Inferior parietal cortex (tissue), 1 donor: ENCODE measurements around the gene TMEM203.
A peak's percentile ranks its signal among the peaks of the same experiment; 100 is the strongest.

Source experiments
- DNase-seq: peaks from one replicate; pipeline ENCODE4 v3.0.0-alpha.2; 2016; ENCODE audit errors: extremely low spot score

Gene TMEM203

GRCh38 chr9:137230705-137231371 lies 25.4 kb upstream of the TMEM203 start, which contains the start of gene SLC34A3:
TSS of gene SLC34A3 (plus strand) at chr9:137230901. CDS start at chr9:137231703, 802 bp downstream.
- DNase-seq, result no peak

- no peak for DNase-seq
Measured at GRCh38 chr9:137229903-137230704, 24.7 kb upstream of the TMEM203 start.

- no peak for DNase-seq
Measured at GRCh38 chr9:137228968-137229896, 23.8 kb upstream of the TMEM203 start.

GRCh38 chr9:137228506-137228967 lies 23.1 kb upstream of the TMEM203 start:
- no peak for DNase-seq

GRCh38 chr9:137227853-137228505 lies 22.5 kb upstream of the TMEM203 start:
- DNase-seq, result no peak

DNA sequence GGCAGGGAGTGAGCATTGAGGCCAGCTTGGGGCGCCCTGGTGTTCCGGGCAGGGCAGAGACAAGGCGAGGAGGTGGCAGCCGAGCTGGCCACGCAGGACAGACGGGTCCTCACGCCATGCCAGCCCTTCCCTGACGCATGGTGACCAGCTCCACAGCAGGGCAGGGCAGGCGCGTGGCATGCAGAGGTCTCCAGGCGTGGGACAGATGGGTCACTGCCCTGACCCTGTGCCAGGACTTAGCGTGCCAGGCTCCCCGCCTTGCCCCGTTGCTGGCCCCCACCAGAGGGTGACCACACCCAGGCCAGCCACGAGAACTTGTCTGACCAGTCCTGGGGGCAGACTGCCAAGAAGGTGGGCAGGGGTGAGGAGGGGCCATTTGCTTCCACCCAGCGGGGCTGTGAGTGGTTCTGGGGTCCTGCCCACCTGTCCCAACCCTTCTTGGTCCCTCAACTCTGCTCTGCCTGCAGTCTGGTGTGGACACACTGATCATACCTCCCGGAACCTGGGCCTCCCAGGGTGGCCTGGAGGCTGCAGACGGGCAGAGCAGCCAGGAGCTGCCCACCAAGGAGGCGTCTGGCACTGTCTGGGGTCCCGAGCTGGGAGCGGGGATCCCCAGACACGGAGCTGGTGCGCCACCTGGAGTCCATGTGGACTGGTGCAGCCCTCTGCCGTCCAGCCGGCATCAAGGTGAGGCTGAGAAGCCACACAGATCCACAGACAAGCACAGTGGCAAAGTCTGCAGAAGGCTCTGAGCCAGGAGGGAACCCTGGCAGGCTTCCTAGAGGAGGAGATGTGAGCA lies 21.8 kb upstream of the TMEM203 start, which contains the start of gene RNF224:
RNF224 (plus strand) TSS at position 449 of the 799 bp plus-strand sequence. CDS start 834 bp downstream, outside the sequence.
- peak; percentile 68 for DNase-seq

DNA sequence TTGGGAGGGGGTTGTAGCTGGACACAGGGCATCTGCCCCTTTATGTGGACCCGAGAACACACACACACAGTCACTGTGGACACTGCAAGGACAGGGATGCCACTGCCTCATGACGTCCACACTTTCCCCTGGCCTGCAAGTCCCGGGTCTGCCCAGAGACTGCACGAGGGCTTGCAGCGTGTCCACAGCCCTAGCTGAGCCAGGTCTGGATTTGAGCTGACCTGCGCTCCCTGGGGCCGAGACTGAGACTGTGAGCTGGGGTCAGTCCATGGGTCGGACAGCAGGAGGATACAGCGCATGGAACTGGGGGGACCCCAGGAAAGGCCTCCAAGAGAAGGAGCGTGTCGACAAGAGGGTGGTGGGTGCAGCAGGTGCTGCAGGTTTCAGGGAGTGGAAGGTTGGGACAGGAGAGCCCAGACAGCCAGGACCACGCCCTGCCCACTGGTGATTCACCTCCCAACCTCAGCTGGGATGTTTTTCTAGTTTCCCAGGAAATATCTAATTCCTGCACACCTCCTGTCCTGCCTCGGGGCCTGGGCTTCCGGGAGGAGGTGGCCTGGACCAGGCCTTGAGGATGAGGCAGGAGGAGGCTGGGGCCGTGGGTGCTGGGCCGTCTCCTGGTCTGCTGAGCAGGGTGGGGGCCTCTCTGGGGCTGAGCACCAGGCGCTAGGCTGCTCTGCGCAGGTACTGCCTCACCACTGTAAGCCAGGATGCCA lies 21.0 kb upstream of the TMEM203 start:
- no peak for DNase-seq

GRCh38 chr9:137225699-137226331 lies 20.4 kb upstream of the TMEM203 start:
- no peak for DNase-seq

GRCh38 chr9:137224830-137225694 lies 19.6 kb upstream of the TMEM203 start, which contains the start of gene CYSRT1:
TSS of gene CYSRT1 (plus strand) at chr9:137225174. CDS start at chr9:137225622, 448 bp downstream.
- DNase-seq, result no peak

DNA sequence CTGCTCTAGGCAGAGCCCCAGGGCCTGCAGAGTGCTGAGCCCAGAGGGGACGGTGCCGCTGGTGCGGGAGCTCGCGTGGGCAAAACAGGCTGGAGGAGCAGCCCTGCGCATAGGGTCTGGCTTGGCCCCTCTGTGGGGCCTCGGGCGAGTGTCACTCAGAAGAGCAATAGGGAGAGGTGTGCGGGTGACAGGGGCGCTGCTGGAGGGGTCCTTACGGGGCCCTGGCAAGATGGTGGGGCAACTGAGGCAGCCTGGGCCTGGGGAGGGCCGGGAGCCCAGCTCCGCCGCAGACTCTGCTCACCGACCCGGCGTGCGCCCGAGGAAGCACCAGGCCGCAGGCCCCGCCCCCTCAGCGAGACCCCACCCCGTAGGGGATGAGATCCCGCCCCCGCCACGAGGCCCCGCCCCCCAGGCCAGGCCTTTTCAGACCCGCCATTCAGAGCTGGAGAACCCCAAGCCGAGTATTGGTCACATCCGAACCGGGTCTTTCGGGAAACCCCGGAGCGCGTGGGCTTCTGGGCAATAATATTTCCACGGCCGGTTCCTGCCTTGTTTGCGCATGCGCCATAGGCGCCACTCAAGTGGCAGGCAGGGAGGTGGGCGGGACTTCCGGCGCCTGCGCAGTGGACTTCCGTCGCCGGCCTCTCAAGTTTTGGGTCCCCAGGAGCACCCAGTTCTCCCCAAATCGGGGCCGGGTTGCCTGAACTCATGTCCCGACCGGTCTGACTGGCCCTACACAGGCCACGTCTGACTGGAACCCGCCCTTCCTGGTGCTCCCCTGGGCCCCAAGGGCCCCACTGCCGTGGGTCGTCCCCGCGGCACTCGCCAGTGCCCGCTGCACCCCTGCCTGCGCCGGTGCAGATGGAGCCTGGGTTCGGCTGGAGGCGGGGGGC lies 17.9 kb upstream of the TMEM203 start:
- DNase-seq, result peak; percentile 97

DNA sequence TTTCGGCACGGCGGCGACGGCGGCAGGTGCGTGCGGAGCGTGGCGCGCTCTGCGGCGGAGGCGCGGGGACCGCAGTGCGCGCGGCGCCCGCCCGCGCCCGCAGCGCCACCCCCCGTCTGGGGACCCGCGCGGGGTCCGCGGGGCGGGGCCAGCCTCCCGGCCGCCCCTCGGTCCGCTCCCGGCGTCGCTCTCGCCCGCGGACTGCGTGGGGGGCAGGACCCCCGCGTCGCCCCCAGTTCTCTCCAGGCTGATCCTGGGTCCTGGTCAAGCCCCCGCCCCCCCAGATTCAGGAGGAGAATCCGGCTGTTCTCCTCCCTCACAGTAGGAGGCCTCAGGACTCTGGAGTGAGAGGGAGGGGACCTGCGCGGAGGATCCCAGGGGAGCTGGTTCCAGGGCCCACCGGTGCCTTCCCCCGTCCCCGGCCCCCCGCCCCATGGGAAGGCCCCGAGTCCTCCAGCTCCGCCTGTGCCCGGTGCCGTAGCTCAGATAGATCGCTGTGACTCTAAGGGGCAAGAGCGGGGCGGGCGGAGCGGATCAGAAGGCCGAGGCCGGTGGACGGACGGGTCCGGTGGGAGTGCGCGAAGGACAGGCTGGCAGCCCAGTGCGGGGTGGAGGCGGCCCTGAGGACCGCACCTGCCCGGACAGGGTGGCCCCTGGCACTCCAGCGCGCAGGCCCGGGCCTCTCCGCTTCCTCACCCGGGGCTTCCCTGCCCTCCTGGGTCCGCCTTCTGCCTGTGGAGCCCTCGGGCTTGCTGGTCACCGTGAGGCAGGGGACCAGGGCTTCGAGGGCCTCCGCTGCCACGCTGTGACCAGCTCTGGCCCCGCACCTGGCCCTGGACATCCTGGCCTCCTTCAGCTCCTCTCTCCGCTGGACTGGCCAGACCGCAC lies 17.0 kb upstream of the TMEM203 start, which contains the start of gene RNF208:
RNF208 (minus strand) TSS at position 51 of the 888 bp plus-strand sequence. CDS start 1,028 bp downstream, outside the sequence.
- DNase-seq, result no peak

DNA sequence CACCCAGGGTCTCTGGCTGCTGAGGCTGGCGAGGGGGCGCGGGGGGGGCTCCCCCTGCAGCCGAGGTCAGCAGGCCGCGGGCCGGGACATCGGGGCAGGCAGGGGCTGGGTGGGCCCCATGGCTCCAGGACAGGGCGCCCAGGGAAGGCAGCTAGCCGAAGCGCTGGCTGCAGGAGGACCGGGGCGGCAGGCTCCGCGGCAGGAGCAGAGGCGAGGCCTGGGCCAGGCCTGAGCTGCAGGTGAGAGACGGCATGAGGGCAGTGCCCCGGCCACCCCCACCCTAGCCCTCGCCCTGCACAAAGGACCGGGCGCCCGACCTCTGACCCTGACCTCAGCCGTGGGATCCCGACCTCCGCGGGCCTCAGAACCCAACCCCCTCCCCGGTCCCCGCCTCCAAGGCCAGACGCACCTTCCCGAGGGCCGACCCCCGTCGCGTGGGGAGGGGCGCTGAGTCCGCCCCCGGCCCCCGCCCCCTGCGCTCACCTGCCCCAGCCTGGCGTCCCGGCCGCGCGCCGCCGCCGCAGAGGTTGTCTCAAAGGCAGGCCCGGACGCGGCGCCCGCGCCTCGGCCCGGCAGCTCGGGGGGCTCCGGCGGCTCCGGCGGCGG lies 16.2 kb upstream of the TMEM203 start:
- DNase-seq, result no peak

DNA sequence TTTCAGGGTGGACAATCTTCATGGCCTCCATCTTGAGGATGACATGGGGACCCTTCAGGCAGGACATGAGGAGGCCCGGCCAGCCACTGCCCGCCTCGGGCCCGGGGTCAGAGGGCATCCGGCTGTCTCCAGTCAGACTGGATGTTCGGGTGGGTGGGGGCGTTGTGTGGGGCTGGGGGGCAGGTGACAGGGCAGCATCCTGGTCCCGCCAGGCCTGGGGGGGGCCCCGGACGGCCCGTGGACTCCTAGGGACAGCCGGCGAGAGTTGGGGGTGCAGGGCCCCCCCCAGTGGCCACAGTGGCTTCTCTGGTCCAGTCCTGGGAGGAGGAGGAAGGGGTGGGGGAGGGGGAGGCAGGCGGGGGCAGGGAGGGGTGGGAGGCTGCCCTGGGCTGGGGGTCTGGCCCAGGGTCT lies 15.7 kb upstream of the TMEM203 start:
- DNase-seq, result no peak

DNA sequence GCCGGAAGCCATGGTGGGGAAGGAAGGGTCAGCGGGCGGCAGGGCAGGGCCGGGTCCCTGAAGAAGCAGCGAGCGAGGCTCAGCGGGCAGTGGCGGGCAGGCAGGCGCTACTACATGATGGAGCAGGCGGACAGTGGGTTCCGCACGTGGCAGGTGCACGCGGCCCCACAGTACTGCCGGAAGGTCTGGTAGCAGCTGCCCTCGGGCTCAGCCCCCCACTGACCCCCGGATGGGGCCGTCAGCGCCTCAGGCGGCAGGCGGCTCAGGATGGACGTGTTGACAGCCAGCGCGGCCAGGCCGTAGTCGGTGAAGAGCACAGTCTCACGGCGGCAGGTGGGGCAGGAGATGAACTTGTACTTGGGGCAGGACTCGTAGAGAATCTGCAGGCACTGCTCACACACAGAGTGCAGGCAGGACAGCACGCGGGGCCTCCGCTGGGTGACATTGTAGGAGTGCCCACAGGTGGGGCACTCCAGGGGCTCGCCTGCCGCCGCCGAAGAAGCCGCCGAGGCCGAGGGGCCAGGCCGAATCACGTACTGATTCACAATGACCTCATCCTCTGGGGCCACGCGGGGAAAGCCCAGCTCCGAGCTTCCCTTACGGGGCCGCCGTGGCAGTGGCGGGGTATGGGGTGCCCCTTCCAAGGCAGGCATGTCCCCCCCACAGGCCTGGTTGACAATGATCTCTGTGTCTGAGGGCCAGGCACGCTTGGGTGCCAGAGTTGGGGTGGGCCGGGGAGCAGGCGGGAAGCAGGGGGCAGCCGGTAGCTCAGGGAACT lies 15.1 kb upstream of the TMEM203 start:
- DNase-seq, result no peak
